ENCODE data around the gene C1orf21.
"Not testable (repeated sequence)": the region's sequence is repeated elsewhere in the genome, so short reads cannot be mapped to it uniquely, and the experiment has no call there.

C1orf21 gene

GRCh38 chr1:184386312-184387068 is at the start of gene C1orf21:
TSS of gene C1orf21 (plus strand) at chr1:184387029. CDS start at chr1:184477510, 90,481 bp downstream.
- peak; percentile 83 for DNase-seq

GRCh38 chr1:184337865-184338264 is 49.0 kb upstream of the C1orf21 start:
- not testable (repeated sequence) for DNase-seq

GRCh38 chr1:184340984-184341383 is 45.8 kb upstream of the C1orf21 start:
- DNase-seq, result no peak

- DNase-seq, result no peak
Observed at GRCh38 chr1:184350573-184350972, 36.3 kb upstream of the C1orf21 start.

- no peak for DNase-seq
Observed at GRCh38 chr1:184351416-184351975, 35.3 kb upstream of the C1orf21 start.

GRCh38 chr1:184352776-184353175 is 34.1 kb upstream of the C1orf21 start:
- no peak for DNase-seq

- no peak for DNase-seq
Observed at GRCh38 chr1:184354719-184355118, 32.1 kb upstream of the C1orf21 start.

GRCh38 chr1:184356891-184357290 is 29.9 kb upstream of the C1orf21 start:
- no peak for DNase-seq

- no peak for DNase-seq
Observed at GRCh38 chr1:184358256-184358655, 28.6 kb upstream of the C1orf21 start.

GRCh38 chr1:184359909-184360308 is 26.9 kb upstream of the C1orf21 start:
- no peak for DNase-seq

GRCh38 chr1:184362876-184363275 is 24.0 kb upstream of the C1orf21 start:
- no peak for DNase-seq

- DNase-seq, result no peak
Observed at GRCh38 chr1:184365699-184366098, 21.1 kb upstream of the C1orf21 start.

- DNase-seq, result no peak
Observed at GRCh38 chr1:184366997-184367396, 19.8 kb upstream of the C1orf21 start.

- DNase-seq, result no peak
Observed at GRCh38 chr1:184367427-184368038, 19.3 kb upstream of the C1orf21 start.

GRCh38 chr1:184368354-184368753 is 18.5 kb upstream of the C1orf21 start:
- no peak for DNase-seq

GRCh38 chr1:184370850-184371249 is 16.0 kb upstream of the C1orf21 start:
- DNase-seq, result no peak

GRCh38 chr1:184373155-184373554 is 13.7 kb upstream of the C1orf21 start:
- no peak for DNase-seq

GRCh38 chr1:184376369-184376768 is 10.5 kb upstream of the C1orf21 start:
- DNase-seq, result no peak

GRCh38 chr1:184379111-184379752 is 7.6 kb upstream of the C1orf21 start:
- DNase-seq, result no peak

- DNase-seq, result no peak
Observed at GRCh38 chr1:184380468-184380867, 6.4 kb upstream of the C1orf21 start.

- DNase-seq, result no peak
Observed at GRCh38 chr1:184383772-184384323, 3.0 kb upstream of the C1orf21 start.

GRCh38 chr1:184385865-184386311 is 941 bp upstream of the C1orf21 start:
- DNase-seq, result no peak

- DNase-seq, result peak; percentile 42
Observed at GRCh38 chr1:184387069-184387475, 243 bp downstream of the C1orf21 start.
